ENCODE results near the gene WDR7. TPM values are rescaled to one million over a fixed set of nuclear protein-coding genes. Genes with fewer than 3 reads are reported as not detected.

WDR7 gene
- total and polyA plus RNA-seq, 10 of the 15 experiments (the other 5 are each of a cell fraction or from before 2014, with no cell fraction given) = 2.8 to 16.5 (median 11.7) TPM

DNA sequence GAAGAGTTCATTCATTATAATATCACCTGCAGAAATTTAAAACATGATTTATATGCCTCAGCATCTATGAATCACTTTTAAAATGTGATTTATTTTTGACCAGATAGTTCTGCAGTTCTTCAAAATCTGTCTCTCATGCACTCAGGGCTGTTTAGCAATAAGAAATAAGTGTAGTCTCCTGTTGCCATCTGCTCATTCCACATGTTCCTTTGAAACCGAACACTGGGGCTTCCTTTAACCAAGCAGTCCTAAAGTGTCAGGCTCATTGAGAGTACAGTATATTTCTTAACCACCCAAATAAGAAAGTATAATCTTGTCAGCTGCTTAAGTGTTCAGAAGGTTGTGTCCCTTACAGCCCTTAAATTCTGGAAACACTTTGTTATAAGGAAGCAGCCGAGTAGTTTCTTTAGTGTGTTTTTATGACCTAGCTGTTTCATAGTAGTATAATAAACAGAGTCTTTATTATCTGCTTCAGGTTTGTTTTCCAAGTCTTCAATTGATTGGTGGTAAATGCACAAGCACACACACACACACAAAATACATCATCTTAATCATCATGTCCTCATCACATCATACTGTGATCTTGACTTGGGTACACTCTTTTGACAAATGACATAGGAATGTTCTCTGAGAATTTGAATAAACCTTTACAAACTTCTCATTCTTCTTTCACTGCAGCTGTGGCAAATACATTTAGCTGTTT is 10.4 kb downstream of the WDR7 start:
- H2AFZ ChIP-seq (ENCODE audit: control insufficient read depth, low read depth, low read length) = no peak overlapping the region
- peaks cover 2% of the 10 kb centered on the region; the same call in 1 of the 2 replicates for H3K79me2 ChIP-seq (ENCODE audit: control insufficient read depth, insufficient read depth, low read length)
- no peak overlapping the region for H3K4me2 ChIP-seq (ENCODE audit: control insufficient read depth, insufficient read depth)
- ChIA-PET CTCF (no interaction called here), POLR2A (interaction anchor here (0.9 kb wide), 1 partner anchor 14 kb away, joined by 5 read pairs; no protein-coding TSS in a partner anchor), SMC1A (ENCODE audit: uncharacterized antibody, unreplicated experiment) (no interaction called here), RAD21 (ENCODE audit: unreplicated experiment) (no interaction called here)
- no peak for TF ChIP-seq GABPA (IDR thresholded peaks at IDR 0.05; ENCODE audit: low read depth)
- TF ChIP-seq TCF12 (IDR thresholded peaks at IDR 0.05; ENCODE audit: low read depth, low read length) = no peak
- no peak for TF ChIP-seq EP300 (IDR thresholded peaks at IDR 0.05; ENCODE audit: borderline replicate concordance in 1 of 2, control insufficient read depth in 1 of 2, low read depth in 2 of 2, low read length in 2 of 2)
- no peak for TF ChIP-seq RAD51 (IDR thresholded peaks at IDR 0.05)
- TF ChIP-seq SREBF1 (IDR thresholded peaks at IDR 0.05; ENCODE audit: low read length) = no peak
- TF ChIP-seq, protein P1, sequence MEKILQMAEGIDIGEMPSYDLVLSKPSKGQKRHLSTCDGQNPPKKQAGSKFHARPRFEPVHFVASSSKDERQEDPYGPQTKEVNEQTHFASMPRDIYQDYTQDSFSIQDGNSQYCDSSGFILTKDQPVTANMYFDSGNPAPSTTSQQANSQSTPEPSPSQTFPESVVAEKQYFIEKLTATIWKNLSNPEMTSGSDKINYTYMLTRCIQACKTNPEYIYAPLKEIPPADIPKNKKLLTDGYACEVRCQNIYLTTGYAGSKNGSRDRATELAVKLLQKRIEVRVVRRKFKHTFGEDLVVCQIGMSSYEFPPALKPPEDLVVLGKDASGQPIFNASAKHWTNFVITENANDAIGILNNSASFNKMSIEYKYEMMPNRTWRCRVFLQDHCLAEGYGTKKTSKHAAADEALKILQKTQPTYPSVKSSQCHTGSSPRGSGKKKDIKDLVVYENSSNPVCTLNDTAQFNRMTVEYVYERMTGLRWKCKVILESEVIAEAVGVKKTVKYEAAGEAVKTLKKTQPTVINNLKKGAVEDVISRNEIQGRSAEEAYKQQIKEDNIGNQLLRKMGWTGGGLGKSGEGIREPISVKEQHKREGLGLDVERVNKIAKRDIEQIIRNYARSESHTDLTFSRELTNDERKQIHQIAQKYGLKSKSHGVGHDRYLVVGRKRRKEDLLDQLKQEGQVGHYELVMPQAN (conservative IDR thresholded peaks at IDR 0.05) = no peak
- TF ChIP-seq TCF7 (IDR thresholded peaks at IDR 0.05; ENCODE audit: borderline replicate concordance) = no peak
- in situ Hi-C loops (cut with MboI) (no loop called here), intact Hi-C loops (cut with micrococcal nuclease; ENCODE audit: unreplicated experiment) (no loop called here)
- no peaks in the 10 kb centered on the region for H3K27me3 ChIP-seq (replicated peaks in 1 of 2; ENCODE audit: control insufficient read depth in 2 of 2, insufficient read depth in 2 of 2, low read length in 1 of 2)
- FAIRE-seq (no peak), ATAC-seq (no peak), DNase-seq (ENCODE audit: low read depth, low spot score) (no peak)
- H3K4me3 ChIP-seq = no peak overlapping the region
- BruUV-seq (replicated peaks) = no TSS peak
- H3K36me3 ChIP-seq (ENCODE audit: control insufficient read depth in 2 of 2, insufficient read depth in 2 of 2, low read length in 1 of 2) = no peaks in the 10 kb centered on the region
- WGBS (ENCODE audit: insufficient coverage, insufficient replicate concordance, low lambda C conversion rate, missing lambda C conversion rate) = 50% methylated on average over 2 of the region's 2 CpGs
- no peaks in the 10 kb centered on the region for H4K20me1 ChIP-seq (ENCODE audit: control insufficient read depth, insufficient read depth)
- no peak overlapping the region for H3K27ac ChIP-seq (ENCODE audit: control insufficient read depth, insufficient read depth)
- no peaks in the 10 kb centered on the region for H3K9me3 ChIP-seq (replicated peaks; ENCODE audit: control insufficient read depth, insufficient read depth, low read length)
- no peak overlapping the region for H3K9ac ChIP-seq (ENCODE audit: control insufficient read depth, insufficient read depth, low read length)
- H3K4me1 ChIP-seq (ENCODE audit: control insufficient read depth, insufficient read depth, low read length) = no peaks in the 10 kb centered on the region
